Measurements from ENCODE around the gene H3-3A.

The H3-3A gene

GRCh38 chr1:226111098-226111882, 48.8 kb downstream of the H3-3A start:
- no peak for DNase-seq (ENCODE audit: low read depth in 2 of 2)

- DNase-seq (ENCODE audit: low read depth in 2 of 2), result no peak
Observed at GRCh38 chr1:226111883-226112261, 49.4 kb downstream of the H3-3A start.

- no peak for DNase-seq (ENCODE audit: low read depth in 2 of 2)
Observed at GRCh38 chr1:226112626-226113025, 50.1 kb downstream of the H3-3A start.

- DNase-seq (ENCODE audit: low read depth in 2 of 2), result no peak
Observed at GRCh38 chr1:226116673-226117072, 54.2 kb downstream of the H3-3A start.

- DNase-seq (ENCODE audit: low read depth in 2 of 2), result no peak
Observed at GRCh38 chr1:226117330-226117729, 54.8 kb downstream of the H3-3A start.

GRCh38 chr1:226118357-226118756, 55.8 kb downstream of the H3-3A start:
- DNase-seq (ENCODE audit: low read depth in 2 of 2), result no peak

GRCh38 chr1:226119169-226119568, 56.7 kb downstream of the H3-3A start:
- DNase-seq (ENCODE audit: low read depth in 2 of 2), result no peak

- no peak for DNase-seq (ENCODE audit: low read depth in 2 of 2)
Observed at GRCh38 chr1:226120398-226120797, 57.9 kb downstream of the H3-3A start.

- no peak for DNase-seq (ENCODE audit: low read depth in 2 of 2)
Observed at GRCh38 chr1:226121049-226121586, 58.6 kb downstream of the H3-3A start.
